Skin of body (tissue), 2 donors: ENCODE data around the gene SART3. TPM values are rescaled to one million over a fixed set of nuclear protein-coding genes. Genes with fewer than 3 reads are reported as not detected.

Experiments
- DNase-seq: peaks from one replicate; lab custom pipeline; 2025; lab: John Stamatoyannopoulos, UW
- total RNA-seq: library from RNA; depleted of rRNA; stranded (reverse); fragments of >200 nt; gene quantifications from one replicate; pipeline ENCODE4 v1.2.3, GENCODE V29; 2014

Gene SART3
- total RNA-seq, result 88.6 TPM

- DNase-seq, result peak; percentile 97
Measured at GRCh38 chr12:108560752-108561719, at the start of gene SART3. Gene SART3, minus strand, starts transcription at chr12:108561173. Its CDS starts 19 bp downstream, at chr12:108561154.

GRCh38 chr12:108610336-108610815 is 49.4 kb upstream of the SART3 start:
- no peak for DNase-seq

GRCh38 chr12:108609537-108610335 is 48.8 kb upstream of the SART3 start:
- DNase-seq, result peak; percentile 88

GRCh38 chr12:108608616-108609015 is 47.6 kb upstream of the SART3 start:
- DNase-seq, result no peak

GRCh38 chr12:108607981-108608600 is 47.1 kb upstream of the SART3 start:
- no peak for DNase-seq

GRCh38 chr12:108606492-108606891 is 45.5 kb upstream of the SART3 start:
- DNase-seq, result no peak

- no peak for DNase-seq
Measured at GRCh38 chr12:108605690-108606406, 44.9 kb upstream of the SART3 start.

GRCh38 chr12:108605000-108605689 is 44.2 kb upstream of the SART3 start:
- DNase-seq, result no peak

- no peak for DNase-seq
Measured at GRCh38 chr12:108604208-108604941, 43.4 kb upstream of the SART3 start.

- no peak for DNase-seq
Measured at GRCh38 chr12:108603743-108604142, 42.8 kb upstream of the SART3 start.

- DNase-seq, result no peak
Measured at GRCh38 chr12:108602976-108603704, 42.2 kb upstream of the SART3 start.

GRCh38 chr12:108602209-108602705 is 41.3 kb upstream of the SART3 start:
- DNase-seq, result no peak

GRCh38 chr12:108600702-108601007 is 39.7 kb upstream of the SART3 start:
- no peak for DNase-seq

GRCh38 chr12:108599948-108600701 is 39.2 kb upstream of the SART3 start:
- DNase-seq, result no peak

- DNase-seq, result no peak
Measured at GRCh38 chr12:108599541-108599940, 38.6 kb upstream of the SART3 start.

- DNase-seq, result no peak
Measured at GRCh38 chr12:108598553-108599250, 37.7 kb upstream of the SART3 start.
